ENCODE results near the gene GAA. TPM values are rescaled to one million over a fixed set of nuclear protein-coding genes. Genes with fewer than 3 reads are reported as not detected.
A peak's percentile ranks its signal among the peaks of the same experiment; 100 is the strongest.

Gene GAA
- total RNA-seq, 1 donor from 2014 or later = 19.6 TPM

- CTCF ChIA-PET = no interaction called here
These were observed 29.0 kb upstream of the GAA start for GRCh38 chr17:80072410-80072809.

GRCh38 chr17:80080081-80080480 lies 21.3 kb upstream of the GAA start:
- no peak for DNase-seq
- H3K4me3 Mint-ChIP-seq = no peak overlapping the region
- H3K27me3 Mint-ChIP-seq = peaks cover 13% of the 10 kb centered on the region
- no peak for TF ChIP-seq CTCF (IDR thresholded peaks at IDR 0.05)
- ChIA-PET POLR2A (interaction anchor here (0.7 kb wide), 1 partner anchor 52 kb away, joined by 3 read pairs; no protein-coding TSS in a partner anchor), CTCF (interaction anchor here (1.0 kb wide), 1 partner anchor 21 kb away, joined by 3 read pairs; the partner anchor contains the start of gene GAA)
- no peak overlapping the region for H3K27ac Mint-ChIP-seq
- H3K4me1 Mint-ChIP-seq = peaks cover 2% of the 10 kb centered on the region
- H3K9me3 Mint-ChIP-seq = no peaks in the 10 kb centered on the region
- H3K36me3 Mint-ChIP-seq (ENCODE audit: low read depth) = no peaks in the 10 kb centered on the region
- no peak for ATAC-seq (ENCODE audit: low read depth)
- intact Hi-C loops (cut with micrococcal nuclease) = loop anchor here (5.0 kb wide), 1 partner anchor 67 kb away; the partner anchor contains the start of gene EIF4A3

More at GRCh38 chr17:80072410-80072809, 29.0 kb upstream of the GAA start:
- intact Hi-C loops (cut with micrococcal nuclease) = no loop called here
- Mint-ChIP-seq H3K4me1 (peaks cover 3% of the 10 kb centered on the region), H3K27ac (no peak overlapping the region), H3K36me3 (ENCODE audit: low read depth) (no peaks in the 10 kb centered on the region), H3K9me3 (no peaks in the 10 kb centered on the region), H3K27me3 (peaks cover 15% of the 10 kb centered on the region), H3K4me3 (no peak overlapping the region)
- POLR2A ChIA-PET = no interaction called here
- no peak for ATAC-seq (ENCODE audit: low read depth)
- TF ChIP-seq CTCF (IDR thresholded peaks at IDR 0.05) = no peak
- no peak for DNase-seq

- H3K36me3 Mint-ChIP-seq (ENCODE audit: low read depth) = no peaks in the 10 kb centered on the region
- H3K9me3 Mint-ChIP-seq = no peaks in the 10 kb centered on the region
- no peak overlapping the region for H3K4me3 Mint-ChIP-seq
- CTCF ChIA-PET = interaction anchor here (1.0 to 1.8 kb wide), 3 partner anchors 20 to 281 kb away, joined by 3 to 5 read pairs (median 5); partner anchors contain the start of gene GAA
- no peak for TF ChIP-seq CTCF (IDR thresholded peaks at IDR 0.05)
- DNase-seq (no peak), ATAC-seq (ENCODE audit: low read depth) (no peak)
- intact Hi-C loops (cut with micrococcal nuclease) = loop anchor here (5.0 kb wide), 1 partner anchor 66 kb away; the partner anchor contains the start of gene EIF4A3
- peaks cover 10% of the 10 kb centered on the region for H3K27me3 Mint-ChIP-seq
- H3K4me1 Mint-ChIP-seq = peaks cover 2% of the 10 kb centered on the region
- no peak overlapping the region for H3K27ac Mint-ChIP-seq
- POLR2A ChIA-PET = no interaction called here
These were observed 19.8 kb upstream of the GAA start for GRCh38 chr17:80081596-80081995.

- Mint-ChIP-seq H3K4me3 (no peak overlapping the region), H3K36me3 (ENCODE audit: low read depth) (no peaks in the 10 kb centered on the region), H3K27me3 (peaks cover 8% of the 10 kb centered on the region), H3K4me1 (peaks cover 2% of the 10 kb centered on the region), H3K9me3 (no peaks in the 10 kb centered on the region), H3K27ac (no peak overlapping the region)
- POLR2A ChIA-PET = no interaction called here
- CTCF ChIA-PET = interaction anchor here (0.8 to 1.8 kb wide), 5 partner anchors 19 to 280 kb away, joined by 3 to 6 read pairs (median 5); partner anchors contain the start of gene GAA
- ATAC-seq (ENCODE audit: low read depth) = peak; percentile 68
- DNase-seq = peak; percentile 43
- intact Hi-C loops (cut with micrococcal nuclease) = loop anchor here (1.0 to 5.0 kb wide), 2 partner anchors 65 to 74 kb away; partner anchors contain the start of gene EIF4A3
- TF ChIP-seq CTCF (IDR thresholded peaks at IDR 0.05) = peak; percentile 79
These were observed 18.8 kb upstream of the GAA start for GRCh38 chr17:80082403-80083135.

GRCh38 chr17:80083136-80083661 lies 18.2 kb upstream of the GAA start:
- H3K4me1 Mint-ChIP-seq = peaks cover 2% of the 10 kb centered on the region
- DNase-seq (no peak), ATAC-seq (ENCODE audit: low read depth) (no peak)
- intact Hi-C loops (cut with micrococcal nuclease) = loop anchor here (5.0 kb wide), 1 partner anchor 64 kb away; the partner anchor contains the start of gene EIF4A3
- H3K27me3 Mint-ChIP-seq = peaks cover 4% of the 10 kb centered on the region
- H3K27ac Mint-ChIP-seq = no peak overlapping the region
- no peak overlapping the region for H3K4me3 Mint-ChIP-seq
- ChIA-PET CTCF (interaction anchor here (0.8 to 1.8 kb wide), 5 partner anchors 18 to 279 kb away, joined by 3 to 6 read pairs (median 5); partner anchors contain the start of gene GAA), POLR2A (no interaction called here)
- H3K36me3 Mint-ChIP-seq (ENCODE audit: low read depth) = no peaks in the 10 kb centered on the region
- H3K9me3 Mint-ChIP-seq = no peaks in the 10 kb centered on the region
- no peak for TF ChIP-seq CTCF (IDR thresholded peaks at IDR 0.05)

All from activated B cell treated with CpG ODN at 0.5 μM for 24 hours (primary cell).